K562 (cell line): ENCODE data around the gene SELENOW. TPM values are rescaled to one million over a fixed set of nuclear protein-coding genes. Genes with fewer than 3 reads are reported as not detected.
A peak's percentile ranks its signal among the peaks of the same experiment; 100 is the strongest.

Experiments used
- ATAC-seq: fragments of 200-7000 bp; cut with Tn5 transposase; 3 replicates; pipeline ENCODE4 v1.9.1; 2020; ENCODE audit warnings: moderate library complexity
- BruUV-seq: library from RNA; stranded (reverse); fragments of 400-500 nt; replicated peaks from 2 replicates; lab custom pipeline; 2021; lab: Mats Ljungman, UMichigan
- CTCF ChIA-PET: fragments of 300-600 bp; formaldehyde crosslinking; extraction: SDS; loops from one replicate; lab custom pipeline; 2021; ENCODE audit warnings: low intra/inter-chr PET ratio; lab: Yijun Ruan, JAX
- POLR2A ChIA-PET: fragments of 300-600, 350-650 bp; sonication (Branson Sonifier 250); formaldehyde crosslinking; extraction: SDS; loops from one replicate; lab custom pipeline; 2021; ENCODE audit warnings: antibody characterized with exemption, inconsistent platforms; lab: Yijun Ruan, JAX
- DNase-seq, 4 experiments: peaks; one replicate each; pipeline versions ENCODE4 v3.0.0 to v3.0.0-alpha.2; 2011 to 2018; ENCODE audit warnings: low spot score in 3 of 4, mixed read lengths in 3 of 4; ENCODE audit errors: extremely low read depth in 1 of 4
- FAIRE-seq: peaks from 2 replicates; lab custom pipeline; 2011; peaks lifted over from hg19 to GRCh38; lab: Jason Lieb, UNC
- H2AFZ ChIP-seq: 2 replicates; pipeline ENCODE4 v1.6.0; 2011; ENCODE audit warnings: low read depth, low read length, control low read depth, inconsistent platforms
- H3K27ac ChIP-seq: fragments of 200-600 bp; 3 replicates; pipeline ENCODE4 v1.8.0; 2011; ENCODE audit warnings: low read depth, mild to moderate bottlenecking, control low read depth, inconsistent platforms, low read length, moderate library complexity, mixed read lengths; ENCODE audit errors: extremely low read depth
- H3K27me3 ChIP-seq, 2 experiments: fragments of 300-600 bp in 1 of 2; 2 replicates in 1 of 2; 3 replicates in 1 of 2; pipeline versions ENCODE4 v1.6.0 to v1.8.0; 2011; ENCODE audit warnings: inconsistent platforms in 2 of 2, low read length in 2 of 2, mild to moderate bottlenecking in 1 of 2, mixed read lengths in 1 of 2, moderate library complexity in 1 of 2; ENCODE audit not compliant: control insufficient read depth in 2 of 2, insufficient read depth in 2 of 2
- H3K36me3 ChIP-seq: fragments of 300-600 bp; 3 replicates; pipeline ENCODE4 v1.8.0; 2011; ENCODE audit warnings: mild to moderate bottlenecking, low read length, inconsistent platforms; ENCODE audit not compliant: control insufficient read depth, insufficient read depth
- H3K4me1 ChIP-seq, 2 experiments: fragments of 200-600 bp in 1 of 2; replicated peaks in 1 of 2; 2 replicates in 1 of 2; 3 replicates in 1 of 2; pipeline versions ENCODE4 v1.5.1 to v1.8.0; 2011; ENCODE audit warnings: inconsistent platforms in 2 of 2, low read length in 2 of 2, mild to moderate bottlenecking in 1 of 2, mixed read lengths in 1 of 2, moderate library complexity in 1 of 2; ENCODE audit not compliant: control insufficient read depth in 2 of 2, insufficient read depth in 2 of 2
- H3K4me2 ChIP-seq: 2 replicates; pipeline ENCODE4 v1.6.1; 2011; ENCODE audit warnings: low read length, control low read depth, inconsistent platforms, mixed read lengths; ENCODE audit not compliant: insufficient read depth
- H3K4me3 ChIP-seq: fragments of 200-600 bp; sonication (generic), shearing (Covaris generic); 2 replicates; pipeline ENCODE4 v1.5.1; 2016; ENCODE audit warnings: control low read depth, inconsistent platforms
- H3K79me2 ChIP-seq: fragments of 200-600 bp; 3 replicates; pipeline ENCODE4 v1.8.0; 2011; ENCODE audit warnings: low read length, inconsistent platforms; ENCODE audit not compliant: control insufficient read depth, insufficient read depth
- H3K9ac ChIP-seq, 2 experiments: 2 replicates each; pipeline versions ENCODE4 v1.6.0 to v1.6.1; 2011; ENCODE audit warnings: low read depth in 2 of 2, low read length in 2 of 2, control low read depth in 1 of 2, inconsistent platforms in 1 of 2, mild to moderate bottlenecking in 1 of 2, mixed read lengths in 1 of 2; ENCODE audit not compliant: insufficient read depth in 1 of 2
- H3K9me1 ChIP-seq: one replicate; pipeline ENCODE4 v1.6.0; 2011; ENCODE audit warnings: inconsistent platforms, mild to moderate bottlenecking, low read length, moderate library complexity; ENCODE audit not compliant: control insufficient read depth, insufficient read depth
- H3K9me3 ChIP-seq: replicated peaks from 2 replicates; pipeline ENCODE4 v1.5.1; 2011; ENCODE audit warnings: low read depth, low read length, inconsistent platforms; ENCODE audit not compliant: control insufficient read depth, insufficient read depth
- H4K20me1 ChIP-seq: replicated peaks from 2 replicates; pipeline ENCODE4 v1.6.1; 2011; ENCODE audit warnings: low read length, inconsistent platforms, mixed read lengths; ENCODE audit not compliant: control insufficient read depth, insufficient read depth
- GATAD2A ChIP-seq: fragments of 450-650 bp; IDR thresholded peaks from 2 replicates; pipeline ENCODE4 v1.6.1; 2017
- HOXB6 ChIP-seq: fragments of 250-450 bp; sonication (Bioruptor Pico); IDR thresholded peaks from 2 replicates; pipeline ENCODE4 v1.5.1; 2022; ENCODE audit warnings: mild to moderate bottlenecking, borderline replicate concordance
- KDM2B ChIP-seq: fragments of 250-450 bp; sonication (Bioruptor Pico); IDR thresholded peaks from 2 replicates; pipeline ENCODE4 v1.8.0; 2021; ENCODE audit warnings: mild to moderate bottlenecking, moderate library complexity
- MEIS2 ChIP-seq: fragments of 450-650 bp; IDR thresholded peaks from 2 replicates; pipeline ENCODE4 v1.6.1; 2014; ENCODE audit warnings: mild to moderate bottlenecking; ENCODE audit not compliant: partially characterized antibody
- NR2C1 ChIP-seq, 2 experiments: fragments of 450-650 bp; IDR thresholded peaks; 2 replicates each; pipeline ENCODE4 v1.6.1; 2017; ENCODE audit warnings: mild to moderate bottlenecking in 2 of 2, antibody characterized with exemption in 1 of 2, inconsistent platforms in 1 of 2, missing compliant biosample characterization in 1 of 2, missing genetic modification characterization in 1 of 2
- NR2C2 ChIP-seq, 2 experiments: fragments of 200-800 bp in 1 of 2; sonication (Bioruptor generic) in 1 of 2; sonication (generic) in 1 of 2; formaldehyde crosslinking in 1 of 2; IDR thresholded peaks; 2 replicates each; pipeline versions ENCODE4 v1.6.1 to v1.8.0; 2016 to 2022; ENCODE audit warnings: mild to moderate bottlenecking in 1 of 2, missing compliant biosample characterization in 1 of 2, missing genetic modification characterization in 1 of 2, missing genetic modification reagents in 1 of 2
- PBX2 ChIP-seq, 2 experiments: IDR thresholded peaks in 1 of 2; conservative IDR thresholded peaks in 1 of 2; 2 replicates each; pipeline ENCODE4 v1.6.1; 2016; ENCODE audit warnings: low read depth in 2 of 2, mild to moderate bottlenecking in 1 of 2, missing compliant biosample characterization in 1 of 2, missing genetic modification characterization in 1 of 2, moderate library complexity in 1 of 2
- PKNOX1 ChIP-seq: fragments of 450-650 bp; IDR thresholded peaks from 2 replicates; pipeline ENCODE4 v1.6.1; 2016
- POLR2A ChIP-seq: fragments of 450-650 bp; conservative IDR thresholded peaks from 2 replicates; pipeline ENCODE4 v1.6.1; 2016
- POLR2B ChIP-seq: fragments of 450-650 bp; IDR thresholded peaks from 2 replicates; pipeline ENCODE4 v1.6.1; 2018; ENCODE audit warnings: low read depth; ENCODE audit not compliant: partially characterized antibody
- SUPT5H ChIP-seq: fragments of 450-650 bp; IDR thresholded peaks from 2 replicates; pipeline ENCODE4 v1.6.1; 2016
- ZNF644 ChIP-seq: fragments of 200-800 bp; sonication (Bioruptor generic); IDR thresholded peaks from 2 replicates; pipeline ENCODE4 v1.6.1; 2016; ENCODE audit warnings: low read depth, missing genetic modification characterization, missing compliant biosample characterization
- WGBS: fragments of 100-300 bp; shearing (Covaris generic); methylation state at CpG from one replicate; pipeline ENCODE4 v1.1.6; 2016; ENCODE audit warnings: low coverage, mixed read lengths; ENCODE audit not compliant: insufficient coverage; ENCODE audit errors: missing lambda C conversion rate; 5-methylcytosine and 5-hydroxymethylcytosine counted together
- in situ Hi-C: fragments of 300-500 bp; cut with MboI; formaldehyde crosslinking; loops from 4 replicates; pipeline ENCODE4 v1.15.0; 2018; ENCODE audit warnings: inconsistent platforms, mixed read lengths
- intact Hi-C: fragments of 100-400 bp; cut with micrococcal nuclease; formaldehyde crosslinking; loops from 2 replicates; pipeline ENCODE4 v1.14.2; 2022
- polyA plus RNA-seq, 8 experiments: library from polyadenylated mRNA; depleted of rRNA in 4 of 8; stranded (reverse) in 5 of 8; unstranded in 3 of 8; fragments of >200 nt; fragmentation: Nextera tagmentation in 2 of 8; fragmentation: Illumina TruSeq in 1 of 8; extraction: Ambion mirVana in 2 of 8; extraction: Trizol in 1 of 8; gene quantifications; 2 replicates each; pipeline versions ENCODE4 v1.2.1 to v1.2.3, GENCODE V29; 2011 to 2014; ENCODE audit warnings: inconsistent platforms in 1 of 8, missing spikeins in 1 of 8
- total RNA-seq, 7 experiments: library from RNA; depleted of rRNA in 6 of 7; stranded (reverse); fragments of >200 nt in 6 of 7; fragmentation: Illumina TruSeq in 2 of 7; extraction: Trizol in 2 of 7; gene quantifications; 2 replicates each; pipeline versions ENCODE4 v1.2.1 to v1.2.3, GENCODE V29; 2011 to 2021; ENCODE audit warnings: low replicate concordance in 1 of 7

Gene SELENOW
- total and polyA plus RNA-seq, 9 of the 15 experiments (the other 6 are each of a cell fraction or from before 2014, with no cell fraction given): 91.9 to 279 (median 156) TPM

DNA sequence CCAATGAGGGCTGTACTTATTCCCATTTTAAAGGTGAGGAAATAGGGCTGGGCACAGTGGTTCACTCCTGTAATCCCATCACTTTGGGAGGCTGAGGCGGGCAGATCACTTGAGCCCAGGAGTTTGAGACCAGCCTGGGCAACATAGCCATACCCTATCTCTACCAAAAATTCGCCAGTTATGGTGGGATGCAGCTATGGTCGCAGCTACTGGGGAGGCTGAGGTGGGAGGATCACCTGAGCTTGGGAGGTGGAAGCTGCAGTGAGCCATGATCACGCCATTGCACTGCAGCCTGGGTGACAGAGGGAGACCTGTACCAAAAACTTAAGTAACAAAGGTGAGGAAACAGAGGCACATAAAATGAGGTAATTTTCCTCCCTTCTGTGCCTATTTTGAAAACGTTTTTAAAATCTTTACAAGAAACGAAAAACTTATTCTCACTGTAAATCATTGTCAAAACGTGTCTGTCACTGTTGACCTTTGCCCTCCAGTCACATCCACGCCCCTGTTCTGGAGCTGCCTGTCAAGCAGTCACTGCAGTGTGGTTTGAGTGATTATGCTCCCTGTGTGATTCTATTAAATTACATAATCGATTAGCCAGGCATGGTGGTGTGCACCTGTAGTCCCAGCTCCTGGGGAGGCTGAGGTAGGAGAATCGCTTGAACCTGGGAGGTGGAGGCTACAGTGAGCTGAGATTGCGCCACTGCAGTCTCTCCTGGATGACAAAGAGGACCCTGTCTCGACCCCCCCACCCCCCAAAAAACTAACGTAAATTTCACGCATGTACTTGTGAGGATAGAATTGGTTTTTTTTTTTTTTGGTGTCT lies 20.7 kb upstream of the SELENOW start:
- no peak overlapping the region for H3K4me2 ChIP-seq
- peaks cover 65% of the 10 kb centered on the region; the same call in 2 of the 3 replicates for H3K36me3 ChIP-seq
- peak; percentile 24; the same call in 1 of the 3 replicates for ATAC-seq
- no peaks in the 10 kb centered on the region for H3K79me2 ChIP-seq
- CTCF ChIA-PET: no interaction called here
- no peaks in the 10 kb centered on the region for H3K9me3 ChIP-seq
- H3K27me3 ChIP-seq: no peaks in the 10 kb centered on the region
- peaks cover 0 to 15% of the 10 kb centered on the region in 2 experiments; a peak in 2 of 5 replicates for H3K4me1 ChIP-seq
- no peak overlapping the region for H3K27ac ChIP-seq
- BruUV-seq: no TSS peak
- no peak overlapping the region for H2AFZ ChIP-seq
- peaks cover 7% of the 10 kb centered on the region for H4K20me1 ChIP-seq
- peak in 1 of 4 experiments; percentile 32 for DNase-seq
- in situ Hi-C loops (no loop called here), intact Hi-C loops (no loop called here)
- TF ChIP-seq NR2C2 (CRISPR knock-in tag; IDR thresholded peaks at IDR 0.05): 0 out of 2 replicates have a peak, but pooled peaks have one; percentile 41
- TF ChIP-seq NR2C2 (tag; IDR thresholded peaks at IDR 0.05): peak; percentile 56; the same call in 1 of the 2 replicates
- no peak for TF ChIP-seq PBX2 (CRISPR knock-in tag; IDR thresholded peaks at IDR 0.05; ENCODE audit: low read depth)
- TF ChIP-seq PBX2 (tag; conservative IDR thresholded peaks at IDR 0.05; ENCODE audit: low read depth): peak; percentile 59; the same call in 1 of the 2 replicates
- TF ChIP-seq GATAD2A: no peak
- TF ChIP-seq POLR2B: peak; percentile 17
- no peak for TF ChIP-seq KDM2B
- peak; percentile 88 for TF ChIP-seq PKNOX1
- peak; percentile 82 for TF ChIP-seq MEIS2
- TF ChIP-seq NR2C1 (IDR thresholded peaks at IDR 0.05): peak; percentile 74
- TF ChIP-seq NR2C1 (tag; IDR thresholded peaks at IDR 0.05): peak; percentile 77
- peak; percentile 54; the same call in 1 of the 2 replicates for TF ChIP-seq SUPT5H
- TF ChIP-seq ZNF644 (tag): no peak
- TF ChIP-seq POLR2A: 0 out of 2 replicates have a peak, but pooled peaks have one; percentile 60
- no peak for TF ChIP-seq HOXB6 (CRISPR knock-in tag)
- H3K4me3 ChIP-seq: no peak overlapping the region
- WGBS: 67% methylated on average over 14 of the region's 14 CpGs
- POLR2A ChIA-PET: interaction anchor here (0.5 to 3.4 kb wide), 10 partner anchors 9 to 497 kb away, joined by 3 to 17 read pairs (median 4); partner anchors contain the start of gene NOP53
- H3K9ac ChIP-seq: no peak overlapping the region
- FAIRE-seq: peak; percentile 65
- no peaks in the 10 kb centered on the region for H3K9me1 ChIP-seq
